SJSA1 (cell line): Measurements from ENCODE around the gene SLC35D1. TPM values are rescaled to one million over a fixed set of nuclear protein-coding genes. Genes with fewer than 3 reads are reported as not detected.

ENCODE experiments used
- DNase-seq, 2 experiments: peaks; one replicate each; pipeline ENCODE4 v3.0.0-alpha.2; 2015 to 2020; ENCODE audit warnings: low spot score in 2 of 2, low read depth in 1 of 2
- H3K27ac ChIP-seq: fragments of 250-450 bp; sonication (Bioruptor Pico); 2 replicates; pipeline ENCODE4 v1.5.1; 2020; ENCODE audit warnings: mild to moderate bottlenecking, moderate library complexity
- H3K27me3 ChIP-seq: fragments of 250-450 bp; sonication (Bioruptor Pico); replicated peaks from 2 replicates; pipeline ENCODE4 v1.5.1; 2020; ENCODE audit warnings: mild to moderate bottlenecking, moderate library complexity
- H3K36me3 ChIP-seq: fragments of 250-450 bp; sonication (Bioruptor Pico); 2 replicates; pipeline ENCODE4 v1.5.1; 2020; ENCODE audit warnings: mild to moderate bottlenecking
- H3K4me1 ChIP-seq: fragments of 250-450 bp; sonication (Bioruptor Pico); replicated peaks from 2 replicates; pipeline ENCODE4 v1.6.1; 2021; ENCODE audit warnings: mild to moderate bottlenecking
- H3K4me3 ChIP-seq: fragments of 250-450 bp; sonication (Bioruptor Pico); 2 replicates; pipeline ENCODE4 v1.5.1; 2020; ENCODE audit warnings: mild to moderate bottlenecking
- H3K9me3 ChIP-seq: fragments of 250-450 bp; sonication (Bioruptor Pico); replicated peaks from 2 replicates; pipeline ENCODE4 v1.5.1; 2020; ENCODE audit warnings: mild to moderate bottlenecking
- total RNA-seq: library from RNA; depleted of rRNA; stranded (reverse); fragments of >200 nt; shearing (Covaris generic); gene quantifications from 2 replicates; pipeline ENCODE4 v1.2.3, GENCODE V29; 2014

SLC35D1 gene
- total RNA-seq, 1 experiment from 2014 or later = 22.2 TPM

DNA sequence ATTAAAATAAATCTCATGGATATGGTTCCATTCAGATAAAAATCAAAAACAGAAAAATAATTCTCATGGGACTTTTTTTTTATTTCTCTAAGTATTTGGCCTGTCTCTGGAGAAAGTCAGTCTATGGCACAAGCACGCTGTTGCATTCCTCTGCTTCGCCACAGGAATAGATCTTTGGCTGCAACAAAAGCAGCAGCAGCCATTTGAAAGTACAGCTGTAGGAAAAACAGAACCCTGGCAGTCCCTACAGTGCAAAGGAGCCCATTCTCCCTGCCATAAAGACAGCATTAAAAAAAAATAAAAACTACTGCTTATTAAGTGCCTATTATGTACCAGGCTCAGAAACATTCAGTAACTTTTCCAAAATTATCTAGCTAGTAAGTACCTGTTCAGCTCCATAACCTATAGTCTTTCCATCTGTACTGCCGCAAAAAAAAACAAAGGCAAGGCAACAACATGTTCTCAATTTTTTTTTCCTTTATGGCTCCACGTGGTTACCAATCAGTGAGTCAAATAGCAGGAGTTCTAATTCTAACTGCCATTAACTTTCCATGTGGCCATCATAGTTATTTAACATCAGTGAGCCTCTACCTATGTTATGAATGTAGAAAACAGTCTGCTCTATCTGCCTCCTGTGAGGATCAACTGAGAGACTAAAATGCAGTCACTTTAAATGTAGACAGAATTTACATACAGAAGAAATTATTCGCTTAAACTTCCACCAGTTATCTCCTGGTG is 22.7 kb downstream of the SLC35D1 start:
- H3K27me3 ChIP-seq = no peaks in the 10 kb centered on the region
- H3K36me3 ChIP-seq = peaks cover 36% of the 10 kb centered on the region
- H3K9me3 ChIP-seq = no peaks in the 10 kb centered on the region
- H3K27ac ChIP-seq = no peak overlapping the region
- no peak for DNase-seq
- H3K4me1 ChIP-seq = no peaks in the 10 kb centered on the region
- no peak overlapping the region for H3K4me3 ChIP-seq

DNA sequence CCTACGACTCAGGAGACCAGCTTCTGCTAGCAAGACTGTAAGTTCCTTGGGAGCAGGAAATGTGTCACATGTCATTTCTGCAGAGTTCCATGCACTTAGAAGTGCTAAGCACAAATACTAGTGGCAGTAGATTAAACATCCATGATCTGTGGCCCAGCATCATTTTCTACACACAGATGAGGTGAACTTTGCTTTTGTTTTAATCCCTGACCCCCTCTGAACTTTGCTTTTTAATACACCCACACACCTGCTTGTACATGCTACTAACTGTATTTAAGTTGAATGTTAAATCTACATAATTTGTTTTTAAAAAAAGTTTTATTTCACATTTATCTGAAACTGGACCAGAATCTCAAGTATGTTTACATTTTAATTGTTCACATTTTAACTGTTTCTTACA is 24.5 kb downstream of the SLC35D1 start:
- H3K4me3 ChIP-seq = no peak overlapping the region
- H3K4me1 ChIP-seq = no peaks in the 10 kb centered on the region
- H3K27ac ChIP-seq = no peak overlapping the region
- H3K9me3 ChIP-seq = no peaks in the 10 kb centered on the region
- peaks cover 31% of the 10 kb centered on the region for H3K36me3 ChIP-seq
- H3K27me3 ChIP-seq = no peaks in the 10 kb centered on the region
- DNase-seq = no peak

DNA sequence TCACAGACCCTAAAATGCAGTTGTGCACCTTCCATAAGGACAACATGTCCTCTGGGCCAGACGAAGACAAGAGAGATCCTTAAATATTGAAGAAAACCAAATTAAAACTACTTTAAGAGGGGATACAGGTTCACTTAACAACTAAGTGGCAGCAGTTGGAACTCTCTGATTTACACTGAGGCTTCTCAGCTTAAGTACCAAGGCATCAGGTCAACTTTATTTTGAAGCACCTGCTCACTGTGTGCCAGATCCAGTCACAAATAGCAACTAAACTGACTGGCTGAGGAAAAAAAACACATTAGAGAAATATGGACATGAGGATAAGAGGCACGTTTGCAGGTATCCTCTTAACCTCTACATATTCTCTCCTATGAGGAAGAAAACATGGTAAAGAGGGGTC is 33.2 kb downstream of the SLC35D1 start:
- H3K4me1 ChIP-seq = peaks cover 16% of the 10 kb centered on the region

DNA sequence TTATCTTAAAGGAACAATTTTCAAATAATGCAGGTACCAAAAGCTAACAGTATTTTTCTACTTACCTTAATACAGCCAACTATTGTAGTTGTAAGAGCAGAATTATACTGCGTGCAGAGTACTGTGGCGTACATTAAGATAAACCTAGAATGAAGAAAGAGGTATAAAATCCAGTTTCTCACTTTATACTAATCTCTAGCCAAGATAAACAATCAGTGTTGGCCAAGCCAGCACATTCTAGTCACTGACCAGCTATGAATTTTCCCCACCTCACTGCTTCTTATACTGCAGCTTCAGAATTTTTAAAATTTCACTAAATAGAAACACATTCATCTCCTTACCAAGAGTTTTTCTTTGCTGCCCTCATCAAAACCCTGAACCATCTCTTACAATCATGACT is 33.6 kb downstream of the SLC35D1 start:
- H3K9me3 ChIP-seq = no peaks in the 10 kb centered on the region
- no peak for DNase-seq
- peaks cover 43% of the 10 kb centered on the region for H3K36me3 ChIP-seq
- H3K27ac ChIP-seq = no peak overlapping the region
- no peaks in the 10 kb centered on the region for H3K27me3 ChIP-seq
- H3K4me3 ChIP-seq = no peak overlapping the region
- H3K4me1 ChIP-seq = peaks cover 16% of the 10 kb centered on the region

More for the DNA sequence above, 33.2 kb downstream of the SLC35D1 start:
- Histone ChIP-seq H3K4me3 (no peak overlapping the region), H3K27ac (no peak overlapping the region), H3K9me3 (no peaks in the 10 kb centered on the region), H3K36me3 (peaks cover 43% of the 10 kb centered on the region), H3K27me3 (no peaks in the 10 kb centered on the region)
- no peak for DNase-seq

DNA sequence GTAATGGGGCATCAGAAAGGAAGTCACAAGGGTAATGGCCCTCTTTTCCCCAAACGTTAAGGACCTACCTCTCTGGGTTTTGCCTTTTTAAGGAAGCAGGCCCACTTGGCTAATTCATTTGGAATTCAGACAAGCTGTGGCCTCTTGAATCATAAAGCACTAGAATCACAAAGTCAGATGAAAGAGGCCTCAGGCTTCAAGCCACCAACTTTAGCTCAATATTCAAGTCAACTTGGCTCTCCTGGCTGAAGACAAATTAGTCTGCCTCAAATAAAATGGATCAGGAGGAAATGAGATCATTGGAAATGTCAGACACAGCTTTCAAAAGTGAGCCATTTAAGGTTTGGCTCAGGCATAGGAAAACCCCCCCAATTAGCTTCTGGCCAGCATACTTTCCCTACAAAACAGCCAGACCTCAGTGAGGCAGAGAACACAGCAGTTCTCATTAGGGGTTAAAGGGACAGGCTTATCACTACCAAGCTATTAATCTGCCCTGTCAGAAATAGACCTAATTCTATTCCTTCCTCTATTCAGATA is 34.3 kb downstream of the SLC35D1 start:
- H3K4me3 ChIP-seq = no peak overlapping the region
- no peak overlapping the region for H3K27ac ChIP-seq
- H3K27me3 ChIP-seq = no peaks in the 10 kb centered on the region
- no peaks in the 10 kb centered on the region for H3K9me3 ChIP-seq
- peaks cover 38% of the 10 kb centered on the region for H3K36me3 ChIP-seq
- no peak for DNase-seq
- peaks cover 16% of the 10 kb centered on the region for H3K4me1 ChIP-seq

DNA sequence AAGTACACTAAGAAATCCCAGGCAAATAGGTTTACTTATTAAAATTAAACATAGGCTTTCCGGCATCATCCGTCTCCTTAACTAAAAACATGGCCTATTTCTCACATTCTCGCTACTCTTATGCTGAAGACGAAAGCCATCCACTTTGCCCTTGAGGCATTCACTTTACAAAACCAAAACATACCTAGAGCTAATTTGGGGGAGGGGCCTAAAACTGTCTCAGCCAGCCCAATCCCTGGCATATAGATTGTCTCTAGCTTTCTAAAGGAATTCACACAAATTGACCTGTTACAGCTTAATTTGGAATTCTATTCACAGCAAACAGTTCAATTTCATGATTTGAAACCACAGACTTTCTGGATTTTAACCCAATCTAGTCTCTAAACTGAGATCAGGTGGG is 34.8 kb downstream of the SLC35D1 start:
- Histone ChIP-seq H3K4me1 (peaks cover 16% of the 10 kb centered on the region), H3K36me3 (peaks cover 34% of the 10 kb centered on the region), H3K9me3 (no peaks in the 10 kb centered on the region), H3K27me3 (no peaks in the 10 kb centered on the region), H3K4me3 (no peak overlapping the region), H3K27ac (no peak overlapping the region)
- no peak for DNase-seq

DNA sequence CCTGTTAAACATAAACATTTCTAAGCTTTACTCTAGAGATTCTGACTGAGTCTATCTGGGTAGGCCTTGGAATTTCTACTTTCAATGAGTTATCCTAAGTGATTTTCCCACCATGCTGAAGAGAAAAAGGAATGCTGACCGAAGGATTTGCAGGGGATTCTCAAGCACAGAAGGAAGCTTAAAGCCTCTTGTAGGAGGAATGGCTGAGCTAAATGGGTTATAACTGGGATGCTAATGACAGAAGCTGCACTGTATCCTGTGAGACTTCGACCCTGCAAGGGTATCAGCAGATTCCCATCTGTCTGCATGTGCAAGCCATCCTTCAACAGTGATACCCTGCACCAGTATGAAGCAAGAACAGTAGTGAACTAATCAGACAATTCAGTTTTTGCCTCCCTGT is 35.4 kb downstream of the SLC35D1 start:
- no peak for DNase-seq
- H3K27ac ChIP-seq = no peak overlapping the region

DNA sequence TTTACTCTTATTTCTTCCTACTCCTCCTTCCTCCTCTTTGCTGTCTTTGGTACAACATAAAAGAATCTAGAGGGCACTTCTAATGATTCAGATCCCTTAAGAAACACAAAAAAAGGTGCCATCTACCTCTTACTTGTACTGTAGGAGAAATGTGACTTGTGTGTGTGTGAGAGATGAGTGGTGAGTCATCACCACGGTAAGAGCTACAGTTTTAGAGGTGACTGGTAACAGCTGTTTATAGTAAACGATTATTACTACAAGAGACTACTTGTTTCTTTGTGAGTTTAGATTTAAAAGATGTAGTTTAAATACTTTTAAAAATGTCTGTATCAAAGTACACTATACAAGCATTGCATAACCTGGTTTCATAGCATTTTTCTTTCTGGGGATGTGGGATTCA is 40.4 kb downstream of the SLC35D1 start:
- Histone ChIP-seq H3K27ac (no peak overlapping the region), H3K4me1 (peaks cover 5% of the 10 kb centered on the region; the same call in 1 of the 2 replicates), H3K9me3 (no peaks in the 10 kb centered on the region), H3K27me3 (no peaks in the 10 kb centered on the region), H3K36me3 (peaks cover 40% of the 10 kb centered on the region), H3K4me3 (no peak overlapping the region)
- no peak for DNase-seq

More for the DNA sequence above, 35.4 kb downstream of the SLC35D1 start:
- Histone ChIP-seq H3K9me3 (no peaks in the 10 kb centered on the region), H3K4me1 (peaks cover 19% of the 10 kb centered on the region), H3K36me3 (peaks cover 36% of the 10 kb centered on the region), H3K27me3 (no peaks in the 10 kb centered on the region), H3K4me3 (no peak overlapping the region)

DNA sequence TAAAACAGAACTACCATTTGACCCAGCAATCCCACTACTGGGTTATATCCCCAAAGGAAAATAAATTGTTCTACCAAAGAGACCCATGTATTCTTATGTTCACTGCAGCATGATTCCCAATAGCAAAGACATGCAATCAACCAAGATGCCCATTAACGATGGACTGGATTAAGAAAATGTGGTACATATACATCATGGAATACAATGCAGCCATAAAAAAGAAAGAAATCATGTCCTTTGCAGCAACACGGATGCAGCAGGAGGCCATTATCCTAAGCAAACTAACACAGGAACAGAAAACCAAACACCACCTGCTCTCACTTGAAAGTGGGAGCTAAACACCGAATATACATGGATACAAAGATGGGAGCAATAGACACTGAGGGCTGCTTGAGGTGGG is 44.2 kb downstream of the SLC35D1 start:
- Histone ChIP-seq H3K4me3 (no peak overlapping the region), H3K27me3 (no peaks in the 10 kb centered on the region), H3K36me3 (peaks cover 51% of the 10 kb centered on the region), H3K9me3 (no peaks in the 10 kb centered on the region), H3K4me1 (peaks cover 5% of the 10 kb centered on the region; the same call in 1 of the 2 replicates), H3K27ac (no peak overlapping the region)
- no peak for DNase-seq

DNA sequence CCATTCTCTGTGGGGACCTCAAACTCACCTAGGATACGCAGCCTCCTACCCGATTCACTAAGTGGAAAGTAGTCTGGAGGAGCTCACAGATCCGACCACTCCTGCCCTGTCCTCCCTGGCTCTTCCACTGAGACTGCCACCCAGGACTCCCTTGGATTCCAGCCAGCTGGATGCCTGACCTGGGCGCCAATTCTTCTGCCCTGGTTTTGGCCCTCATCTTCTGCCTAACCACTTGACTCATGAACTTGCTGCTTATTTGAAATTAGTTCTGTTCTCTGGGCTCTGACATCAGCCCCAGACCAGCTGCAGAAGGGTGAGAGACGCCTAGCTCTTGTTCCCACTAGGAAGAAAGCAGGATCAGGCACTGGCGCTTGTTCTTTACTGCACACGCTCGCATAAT is 48.9 kb downstream of the SLC35D1 start:
- Histone ChIP-seq H3K4me3 (no peak overlapping the region), H3K27ac (no peak overlapping the region), H3K36me3 (peaks cover 43% of the 10 kb centered on the region), H3K4me1 (no peaks in the 10 kb centered on the region), H3K9me3 (no peaks in the 10 kb centered on the region), H3K27me3 (no peaks in the 10 kb centered on the region)
- no peak for DNase-seq

DNA sequence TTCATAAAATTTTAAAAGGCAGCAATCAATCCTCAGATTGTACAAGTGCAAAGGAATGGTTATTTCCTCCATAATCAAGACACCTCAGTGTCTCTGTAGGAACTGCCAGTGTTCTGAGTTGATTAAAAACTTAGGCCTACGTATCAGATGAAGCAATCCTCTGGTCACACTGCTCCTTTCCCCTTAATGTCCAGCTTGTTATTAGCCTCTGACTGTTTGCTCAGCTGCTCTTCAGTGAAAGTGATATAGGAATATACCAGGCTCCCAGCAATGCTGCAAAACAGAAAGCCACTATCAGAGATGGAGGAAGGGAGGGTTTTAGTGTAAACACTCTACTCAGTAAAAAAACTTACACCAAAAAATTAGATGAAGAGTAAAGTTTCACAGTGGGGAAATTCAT is 49.8 kb downstream of the SLC35D1 start:
- no peaks in the 10 kb centered on the region for H3K4me1 ChIP-seq
- DNase-seq = no peak
- no peaks in the 10 kb centered on the region for H3K9me3 ChIP-seq

DNA sequence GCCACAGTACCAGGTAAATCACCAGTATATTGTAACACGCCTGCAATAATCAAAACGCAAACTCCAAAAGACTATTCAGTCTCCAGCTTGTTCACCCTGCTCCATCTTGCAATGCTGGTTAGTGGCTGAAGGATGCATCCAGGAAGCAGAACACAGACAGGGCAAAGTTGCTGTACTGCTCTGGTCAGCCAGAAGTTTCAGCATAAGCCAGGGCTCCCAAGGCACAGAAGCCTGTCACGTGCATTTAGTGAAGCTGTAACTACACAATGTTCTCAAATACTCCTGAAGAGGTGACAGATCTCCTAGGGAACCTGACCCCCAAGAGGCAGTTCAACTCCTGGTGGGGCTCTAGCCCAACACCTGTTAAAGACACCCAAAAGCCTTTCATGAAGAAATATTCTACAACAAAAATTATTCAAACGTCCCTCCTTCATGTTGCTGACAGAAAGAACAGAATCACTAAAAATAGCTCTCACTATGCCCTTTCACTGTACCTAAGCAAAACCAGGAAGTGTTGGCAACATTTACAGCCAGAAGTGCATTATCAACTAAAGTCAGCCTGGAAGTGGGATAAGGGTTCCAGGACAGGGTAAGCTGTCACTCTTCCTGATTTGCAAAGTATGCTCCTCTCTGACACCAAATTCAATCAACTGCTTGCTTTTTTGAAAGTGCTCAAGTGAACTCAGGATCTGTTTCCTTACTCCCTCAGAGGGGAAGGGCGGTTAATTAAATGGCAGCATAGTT is 52.1 kb downstream of the SLC35D1 start:
- Histone ChIP-seq H3K36me3 (peaks cover 33% of the 10 kb centered on the region), H3K9me3 (no peaks in the 10 kb centered on the region), H3K27me3 (no peaks in the 10 kb centered on the region), H3K4me3 (no peak overlapping the region), H3K27ac (no peak overlapping the region), H3K4me1 (no peaks in the 10 kb centered on the region)
- DNase-seq = no peak

More for the DNA sequence above, 49.8 kb downstream of the SLC35D1 start:
- Histone ChIP-seq H3K36me3 (peaks cover 39% of the 10 kb centered on the region), H3K4me3 (no peak overlapping the region), H3K27ac (no peak overlapping the region), H3K27me3 (no peaks in the 10 kb centered on the region)

DNA sequence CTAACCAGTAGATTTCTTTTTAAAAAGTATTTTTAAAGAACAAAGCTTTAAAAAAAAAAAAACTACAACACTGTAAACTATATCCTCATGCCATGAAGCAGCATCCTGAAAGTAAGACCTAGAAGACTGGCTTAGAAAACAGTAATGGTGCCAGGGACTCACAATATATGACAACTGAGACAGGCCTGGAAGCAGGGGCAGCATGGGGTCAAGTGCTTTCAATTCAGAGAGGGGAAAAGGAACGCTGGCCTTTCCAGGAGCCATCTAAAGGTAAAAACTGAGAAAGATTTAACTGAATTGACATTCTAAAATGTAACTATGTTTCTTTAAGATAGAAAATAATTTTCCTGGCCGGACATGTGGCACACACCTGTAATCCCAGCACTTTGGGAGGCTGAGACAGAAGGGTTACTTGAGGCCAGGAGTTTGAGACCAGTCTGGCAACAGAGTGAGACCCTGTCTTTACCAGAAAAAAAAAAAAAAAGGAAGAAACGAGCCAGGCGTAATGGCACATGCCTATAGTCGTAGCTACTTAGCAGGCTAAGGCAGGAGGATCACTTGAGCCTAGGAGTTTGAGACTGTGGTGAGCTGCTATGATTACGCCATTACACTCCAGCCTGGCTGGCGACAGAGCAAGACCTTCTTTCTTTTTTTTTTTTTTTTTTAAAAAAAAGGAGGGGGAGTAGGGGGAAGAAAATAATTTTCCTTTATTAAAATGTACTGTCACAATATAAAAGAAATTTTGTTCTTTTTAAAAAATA is 54.1 kb downstream of the SLC35D1 start:
- DNase-seq = no peak

More for the DNA sequence above, 54.1 kb downstream of the SLC35D1 start:
- Histone ChIP-seq H3K4me3 (no peak overlapping the region), H3K27me3 (no peaks in the 10 kb centered on the region), H3K9me3 (no peaks in the 10 kb centered on the region), H3K36me3 (peaks cover 36% of the 10 kb centered on the region), H3K4me1 (no peaks in the 10 kb centered on the region), H3K27ac (no peak overlapping the region)
